Natural killer cell (primary cell): ENCODE results near the gene CCDC77. TPM values are rescaled to one million over a fixed set of nuclear protein-coding genes. Genes with fewer than 3 reads are reported as not detected.

Experiments used
- ATAC-seq, 3 donors: fragments of 150-1000 bp in 2 of 3; fragments of 200-7000 bp in 1 of 3; cut with Tn5 transposase; 1 replicate in 1 of 3; 2 replicates in 2 of 3; pipeline ENCODE4 v1.10.0; 2021; ENCODE audit warnings: mild to moderate bottlenecking in 2 of 3, moderate library complexity in 2 of 3
- DNase-seq, 2 donors: peaks; one replicate each; pipeline versions ENCODE4 v3.0.0 to v3.0.0-alpha.2; 2013 to 2021; ENCODE audit warnings: mixed read lengths in 1 of 2
- H3K27ac ChIP-seq: one replicate; pipeline ENCODE4 v1.5.1; 2013; ENCODE audit warnings: mild to moderate bottlenecking, low read length
- H3K27me3 ChIP-seq: one replicate; pipeline ENCODE4 v1.6.1; 2013; ENCODE audit warnings: low read length; ENCODE audit not compliant: control insufficient read depth, insufficient read depth
- H3K36me3 ChIP-seq: one replicate; pipeline ENCODE4 v1.6.1; 2013; ENCODE audit warnings: low read length; ENCODE audit not compliant: control insufficient read depth, insufficient read depth
- H3K4me1 ChIP-seq: one replicate; pipeline ENCODE4 v1.6.1; 2013; ENCODE audit warnings: low read length; ENCODE audit not compliant: control insufficient read depth, insufficient read depth
- H3K4me3 ChIP-seq: one replicate; pipeline ENCODE4 v1.5.1; 2013; ENCODE audit warnings: low read length
- H3K9me3 ChIP-seq: one replicate; pipeline ENCODE4 v1.6.1; 2013; ENCODE audit warnings: low read length; ENCODE audit not compliant: control insufficient read depth, insufficient read depth
- H3K27ac Mint-ChIP-seq, 2 donors: one replicate each; pipeline ENCODE4 v1.8.0; 2022; ENCODE audit warnings: mild to moderate bottlenecking in 2 of 2, mixed read lengths in 2 of 2, moderate library complexity in 1 of 2
- H3K27me3 Mint-ChIP-seq, 2 donors: one replicate each; pipeline ENCODE4 v1.8.0; 2022; ENCODE audit warnings: low read depth in 2 of 2, mixed read lengths in 2 of 2
- H3K36me3 Mint-ChIP-seq: one replicate; pipeline ENCODE4 v1.8.0; 2022; ENCODE audit warnings: mixed read lengths
- H3K4me1 Mint-ChIP-seq, 2 donors: one replicate each; pipeline ENCODE4 v1.8.0; 2022; ENCODE audit warnings: mixed read lengths in 2 of 2
- H3K4me3 Mint-ChIP-seq: one replicate; pipeline ENCODE4 v1.8.0; 2022; ENCODE audit warnings: mild to moderate bottlenecking, moderate library complexity, mixed read lengths
- H3K9me3 Mint-ChIP-seq, 2 donors: one replicate each; pipeline ENCODE4 v1.8.0; 2022; ENCODE audit warnings: mixed read lengths in 2 of 2
- WGBS: methylation state at CpG from one replicate; pipeline ENCODE4 v1.1.7; 2013; ENCODE audit warnings: missing lambda C conversion rate; ENCODE audit not compliant: insufficient coverage; 5-methylcytosine and 5-hydroxymethylcytosine counted together
- intact Hi-C: fragments of 100-400 bp; cut with micrococcal nuclease; formaldehyde crosslinking; loops from one replicate; pipeline ENCODE4 v1.14.2; 2022
- total RNA-seq, 4 donors: library from RNA; stranded (reverse); fragments of 120-200 nt in 1 of 4; gene quantifications; one replicate each; pipeline versions ENCODE4 v1.2.3 to v1.2.4, GENCODE V29; 2013 to 2022
- TF ChIP-seq, protein P1 (sequence below): fragments of 200-600 bp; IDR thresholded peaks from one replicate; pipeline ENCODE4 v1.8.0; 2022; ENCODE audit warnings: antibody characterized with exemption

Gene CCDC77
- total RNA-seq, result 10 to 100 TPM; 10.9 to 18.5 (median 15.1) TPM
- 22.2 TPM for total RNA-seq (2013)

DNA sequence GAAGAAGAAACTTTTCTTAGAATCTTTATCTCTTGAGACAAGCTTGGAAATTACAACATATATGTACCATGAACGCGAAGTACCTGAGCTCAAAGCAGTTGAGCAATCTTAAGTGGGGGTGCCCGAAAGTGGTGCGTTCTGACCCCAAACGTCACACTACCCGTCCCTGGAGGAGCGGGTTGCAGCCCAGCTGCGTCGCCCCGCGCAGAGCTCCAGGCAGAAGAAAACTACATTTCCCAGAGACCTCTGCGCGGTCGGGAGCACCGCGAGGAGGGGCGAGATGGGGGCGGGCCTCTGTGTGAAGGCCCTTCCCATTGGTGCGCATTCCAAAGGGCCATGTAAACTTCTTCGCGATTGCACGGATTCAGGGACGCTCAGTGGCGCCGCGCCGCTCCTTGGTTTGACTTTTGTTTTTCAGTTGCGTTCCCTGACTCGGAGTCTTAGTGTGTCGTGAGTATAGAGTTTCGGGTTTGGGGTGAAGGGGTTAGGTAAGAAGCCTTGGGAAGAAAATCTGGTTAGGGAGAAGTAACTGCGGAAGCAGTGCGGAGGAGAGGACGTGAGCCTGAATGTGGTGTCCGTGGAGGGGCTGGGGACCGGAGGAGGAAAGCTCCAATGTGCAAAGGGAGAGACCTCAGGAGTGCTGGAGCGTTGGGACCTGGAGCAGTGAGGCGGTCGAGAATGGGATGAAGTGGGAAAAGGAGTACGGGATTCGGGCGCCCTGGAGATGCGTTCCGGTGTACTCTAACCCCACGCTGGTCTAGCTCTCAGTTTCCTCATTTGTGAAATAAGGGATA, at the start of gene CCDC77:
Gene CCDC77, plus strand, starts transcription at position 410 of the 794 bp plus-strand sequence. CDS start 7,740 bp downstream, outside the sequence.
- H3K27me3 Mint-ChIP-seq, result no peaks in the 10 kb centered on the region
- no peaks in the 10 kb centered on the region for H3K36me3 Mint-ChIP-seq
- H3K27ac Mint-ChIP-seq, result no peak within 1 kb of the TSS
- Histone ChIP-seq H3K9me3 (no peaks in the 10 kb centered on the region), H3K27ac (peak within 1 kb of the TSS; percentile 42), H3K4me1 (peaks cover 10% of the 10 kb centered on the region), H3K27me3 (no peaks in the 10 kb centered on the region), H3K36me3 (no peaks in the 10 kb centered on the region), H3K4me3 (peak within 1 kb of the TSS; percentile 79)
- TF ChIP-seq, protein P1, sequence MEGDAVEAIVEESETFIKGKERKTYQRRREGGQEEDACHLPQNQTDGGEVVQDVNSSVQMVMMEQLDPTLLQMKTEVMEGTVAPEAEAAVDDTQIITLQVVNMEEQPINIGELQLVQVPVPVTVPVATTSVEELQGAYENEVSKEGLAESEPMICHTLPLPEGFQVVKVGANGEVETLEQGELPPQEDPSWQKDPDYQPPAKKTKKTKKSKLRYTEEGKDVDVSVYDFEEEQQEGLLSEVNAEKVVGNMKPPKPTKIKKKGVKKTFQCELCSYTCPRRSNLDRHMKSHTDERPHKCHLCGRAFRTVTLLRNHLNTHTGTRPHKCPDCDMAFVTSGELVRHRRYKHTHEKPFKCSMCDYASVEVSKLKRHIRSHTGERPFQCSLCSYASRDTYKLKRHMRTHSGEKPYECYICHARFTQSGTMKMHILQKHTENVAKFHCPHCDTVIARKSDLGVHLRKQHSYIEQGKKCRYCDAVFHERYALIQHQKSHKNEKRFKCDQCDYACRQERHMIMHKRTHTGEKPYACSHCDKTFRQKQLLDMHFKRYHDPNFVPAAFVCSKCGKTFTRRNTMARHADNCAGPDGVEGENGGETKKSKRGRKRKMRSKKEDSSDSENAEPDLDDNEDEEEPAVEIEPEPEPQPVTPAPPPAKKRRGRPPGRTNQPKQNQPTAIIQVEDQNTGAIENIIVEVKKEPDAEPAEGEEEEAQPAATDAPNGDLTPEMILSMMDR, result no peak
- intact Hi-C loops, result loop anchor here (1.0 kb wide), 1 partner anchor 12 kb away; the partner anchor contains the start of gene KDM5A
- no peaks in the 10 kb centered on the region for H3K4me1 Mint-ChIP-seq
- WGBS, result under 1% methylated on average over 45 of the region's 45 CpGs
- no peaks in the 10 kb centered on the region for H3K9me3 Mint-ChIP-seq
- peak; percentile 100 for ATAC-seq
- H3K4me3 Mint-ChIP-seq, result peak within 1 kb of the TSS; percentile 1
- peak; percentile 95 to 97 for DNase-seq

DNA sequence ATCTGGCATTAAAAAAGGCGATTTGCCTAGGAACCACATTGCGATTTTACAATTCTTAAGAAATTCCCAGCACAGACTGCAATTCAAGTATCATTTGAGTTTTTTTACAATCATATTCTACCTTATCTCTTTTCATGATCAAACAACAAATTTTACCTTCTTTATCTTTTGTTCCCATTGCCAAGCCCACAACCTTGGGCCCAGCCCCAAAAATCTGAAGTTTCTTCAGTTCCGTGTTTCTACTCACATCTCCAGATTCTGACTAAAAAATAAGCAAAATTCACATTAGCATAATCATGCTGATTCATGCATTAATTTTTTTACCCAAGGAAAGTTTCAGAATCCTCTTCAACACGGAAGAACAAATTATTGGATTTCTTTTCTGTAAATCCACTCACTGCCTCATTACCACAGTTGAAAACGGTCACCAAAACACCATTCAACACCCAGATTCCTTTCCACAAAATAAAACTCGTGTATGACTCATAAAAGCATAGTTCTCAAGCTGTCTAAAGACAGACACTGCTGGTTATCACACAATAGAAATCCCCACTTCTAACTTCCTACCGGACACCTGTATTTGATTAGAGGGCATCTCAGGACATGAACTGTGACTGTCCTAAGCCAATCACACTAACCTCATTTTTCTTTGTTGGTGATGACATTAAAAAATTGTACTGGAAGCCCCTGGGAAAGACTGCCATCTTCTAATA, 45.0 kb upstream of the CCDC77 start:
- peak overlapping the region; percentile 24 to 41 for H3K27ac Mint-ChIP-seq
- H3K9me3 Mint-ChIP-seq, result no peaks in the 10 kb centered on the region
- H3K9me3 ChIP-seq, result no peaks in the 10 kb centered on the region
- H3K27me3 Mint-ChIP-seq, result no peaks in the 10 kb centered on the region
- no peaks in the 10 kb centered on the region for H3K27me3 ChIP-seq
- H3K36me3 Mint-ChIP-seq, result peaks cover 18% of the 10 kb centered on the region
- no peak overlapping the region for H3K27ac ChIP-seq
- ATAC-seq, result no peak
- intact Hi-C loops, result no loop called here
- WGBS, result 94% methylated on average over 7 of the region's 7 CpGs
- no peak overlapping the region for H3K4me3 Mint-ChIP-seq
- H3K4me3 ChIP-seq, result no peak overlapping the region
- H3K4me1 Mint-ChIP-seq, result peaks cover 20 to 21% of the 10 kb centered on the region in 2 donors
- DNase-seq, result no peak
- TF ChIP-seq, protein P1, result no peak
- H3K36me3 ChIP-seq, result peaks cover 79% of the 10 kb centered on the region
- no peaks in the 10 kb centered on the region for H3K4me1 ChIP-seq

DNA sequence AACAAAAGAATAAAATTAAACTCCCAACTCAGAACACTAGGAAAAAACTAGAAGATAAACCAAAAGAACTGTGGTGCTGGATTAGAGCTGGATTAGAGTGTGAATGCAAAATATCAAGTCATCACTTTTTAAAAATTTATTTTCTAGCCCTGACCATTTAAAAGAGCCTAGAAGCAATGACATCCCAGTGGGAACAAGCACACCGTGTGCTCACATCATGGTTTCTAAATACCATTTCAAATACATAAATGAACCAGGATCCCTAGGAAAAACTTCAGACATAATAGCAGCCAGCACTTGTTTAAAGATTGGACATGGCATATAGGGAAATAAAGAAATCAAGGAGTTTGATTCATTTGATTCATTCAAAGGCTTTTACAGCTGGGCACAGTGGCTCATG, 42.4 kb upstream of the CCDC77 start:
- Mint-ChIP-seq H3K27me3 (no peaks in the 10 kb centered on the region), H3K4me1 (peaks cover 21 to 36% of the 10 kb centered on the region in 2 donors), H3K36me3 (peaks cover 30% of the 10 kb centered on the region), H3K9me3 (no peaks in the 10 kb centered on the region), H3K27ac (peak overlapping the region in 1 of 2 donors; percentile 81), H3K4me3 (no peak overlapping the region)
- Histone ChIP-seq H3K27me3 (no peaks in the 10 kb centered on the region), H3K36me3 (peaks cover 82% of the 10 kb centered on the region), H3K4me3 (no peak overlapping the region), H3K9me3 (no peaks in the 10 kb centered on the region), H3K4me1 (no peaks in the 10 kb centered on the region), H3K27ac (no peak overlapping the region)
- TF ChIP-seq, protein P1, result no peak
- intact Hi-C loops, result no loop called here
- DNase-seq (no peak), ATAC-seq (no peak)
- WGBS, result 100% methylated on average over 1 of the region's 1 CpG
